Activated CD4-positive, alpha-beta T cell treated with anti-CD3 and anti-CD28 coated beads for 1 hour (primary cell): ENCODE results near the gene LARP7.
"Not testable (repeated sequence)": the region's sequence is repeated elsewhere in the genome, so short reads cannot be mapped to it uniquely, and the experiment has no call there.

ENCODE experiments used
- DNase-seq: peaks from one replicate; pipeline ENCODE4 v3.0.0-alpha.2; 2020

Gene LARP7

GRCh38 chr4:112651641-112652040, 14.7 kb downstream of the LARP7 start:
- DNase-seq: no peak

DNA sequence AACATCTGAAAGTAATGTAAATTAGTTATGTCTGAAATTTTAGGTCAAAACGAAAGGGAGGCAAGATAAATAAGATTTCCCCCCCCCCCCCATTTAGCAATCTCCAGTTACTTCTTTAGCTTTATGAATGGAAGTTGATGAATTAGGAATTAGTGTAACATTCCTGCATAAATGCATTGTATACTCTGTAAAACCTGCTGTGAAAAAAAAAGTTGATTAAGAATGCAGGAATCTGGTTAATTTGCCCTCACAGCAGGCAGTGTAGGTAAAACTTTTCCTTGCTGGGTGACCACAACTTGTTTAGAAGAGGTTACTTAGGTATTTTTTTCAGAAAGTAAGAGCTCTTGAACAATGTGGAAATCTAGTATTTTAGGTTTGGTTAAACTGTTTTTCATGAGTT, 15.3 kb downstream of the LARP7 start:
- DNase-seq: no peak

- no peak for DNase-seq
Observed at GRCh38 chr4:112655270-112655669, 18.3 kb downstream of the LARP7 start.

GRCh38 chr4:112656115-112656514, 19.2 kb downstream of the LARP7 start:
- DNase-seq: not testable (repeated sequence)

DNA sequence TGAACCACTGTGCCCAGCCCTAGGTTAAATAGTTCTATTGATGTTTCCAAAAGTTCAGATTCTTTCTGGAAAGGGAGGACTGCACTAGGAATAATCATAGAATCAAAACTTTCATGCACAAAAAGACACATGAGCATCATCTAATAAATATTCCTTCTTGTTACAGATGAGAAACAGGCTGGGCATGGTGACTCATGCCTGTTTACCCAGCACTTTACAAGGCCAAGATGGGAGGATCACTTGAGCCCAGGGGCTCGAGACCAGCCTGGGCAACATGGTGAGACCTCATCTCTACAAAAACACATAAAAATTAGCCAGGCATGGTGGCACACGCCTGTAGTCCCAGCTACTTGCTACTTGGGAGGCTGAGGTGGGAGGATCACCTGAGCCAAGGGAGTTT, 27.7 kb downstream of the LARP7 start:
- no peak for DNase-seq

DNA sequence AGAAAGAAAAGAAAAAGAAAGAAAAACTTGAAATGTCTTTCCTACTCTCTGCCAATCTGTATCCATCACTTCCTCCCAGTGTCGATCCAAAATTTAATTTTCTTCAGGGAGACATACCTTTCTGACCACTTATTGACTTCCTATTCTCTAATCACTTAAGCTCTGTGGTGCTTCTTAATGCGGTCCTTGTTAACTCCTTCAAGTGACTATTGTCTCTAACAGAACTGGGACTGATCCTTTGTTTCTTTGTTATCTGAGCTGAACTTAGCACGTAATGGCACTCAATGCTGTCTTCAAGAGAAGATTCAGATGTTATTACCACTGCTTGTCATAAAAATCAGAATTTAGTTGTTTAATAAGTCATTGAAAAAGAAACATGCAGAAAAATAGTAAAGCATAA, 31.2 kb downstream of the LARP7 start:
- DNase-seq: no peak

GRCh38 chr4:112673076-112673475, 36.1 kb downstream of the LARP7 start:
- DNase-seq: no peak

GRCh38 chr4:112673686-112674085, 36.7 kb downstream of the LARP7 start:
- no peak for DNase-seq

DNA sequence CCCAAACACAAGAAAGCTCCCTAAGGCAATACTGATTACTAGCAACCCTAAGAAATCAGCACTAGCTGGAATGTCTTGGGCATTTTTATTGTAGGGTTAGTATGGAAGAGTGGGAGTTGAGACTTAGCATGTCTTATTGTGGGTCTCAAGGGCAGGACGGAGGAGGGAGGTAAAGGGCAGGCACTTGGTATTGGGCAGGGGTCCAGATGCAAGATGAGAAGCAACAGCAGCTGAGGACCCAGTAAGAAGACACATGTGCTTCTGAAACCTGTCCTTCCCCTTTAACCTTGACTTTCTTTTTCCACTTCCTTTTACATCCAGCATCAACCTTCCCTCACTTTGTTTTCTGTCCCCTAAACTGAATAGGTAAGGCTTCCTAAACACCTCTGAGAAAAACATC, 37.4 kb downstream of the LARP7 start:
- DNase-seq: no peak

GRCh38 chr4:112677519-112678091, 40.7 kb downstream of the LARP7 start:
- DNase-seq: no peak

GRCh38 chr4:112680996-112681395, 44.1 kb downstream of the LARP7 start:
- DNase-seq: no peak

DNA sequence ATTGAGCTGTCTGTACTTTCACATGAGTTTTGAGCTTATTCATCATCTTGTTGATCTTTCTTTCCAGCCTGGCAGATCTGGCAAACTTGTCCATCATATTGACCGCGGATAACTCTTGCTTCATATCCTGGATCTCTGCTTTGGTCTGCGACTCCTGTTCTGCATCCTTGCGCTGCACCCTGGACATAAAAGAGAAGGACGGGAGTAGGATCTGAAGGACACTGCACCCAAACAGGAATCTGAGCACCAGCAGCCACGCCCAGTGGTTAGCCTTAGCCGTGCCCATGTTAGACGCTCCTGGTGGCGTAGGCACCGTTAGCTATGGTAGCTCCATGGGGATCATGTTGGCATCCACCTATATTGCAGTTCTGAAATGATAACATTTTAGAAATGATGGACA, 56.6 kb downstream of the LARP7 start:
- no peak for DNase-seq

DNA sequence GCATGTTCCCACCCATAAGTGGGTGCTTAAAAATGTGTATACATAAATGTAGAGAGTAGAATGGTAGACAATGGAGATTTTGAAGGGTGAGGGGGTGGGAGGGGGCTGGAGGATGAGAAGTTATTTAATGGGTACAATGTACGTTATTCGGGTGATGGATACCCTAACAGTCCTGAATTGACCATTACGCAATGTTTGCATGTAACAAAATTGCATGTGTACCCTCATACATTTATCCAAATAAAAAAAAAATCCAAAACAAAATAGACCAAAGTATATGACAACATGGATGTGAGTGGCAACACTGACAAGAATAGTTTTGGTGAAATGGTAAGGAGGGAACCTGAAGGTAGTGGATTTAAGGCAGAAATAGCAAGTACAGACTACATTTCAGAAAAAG, 63.7 kb downstream of the LARP7 start:
- DNase-seq: no peak

DNA sequence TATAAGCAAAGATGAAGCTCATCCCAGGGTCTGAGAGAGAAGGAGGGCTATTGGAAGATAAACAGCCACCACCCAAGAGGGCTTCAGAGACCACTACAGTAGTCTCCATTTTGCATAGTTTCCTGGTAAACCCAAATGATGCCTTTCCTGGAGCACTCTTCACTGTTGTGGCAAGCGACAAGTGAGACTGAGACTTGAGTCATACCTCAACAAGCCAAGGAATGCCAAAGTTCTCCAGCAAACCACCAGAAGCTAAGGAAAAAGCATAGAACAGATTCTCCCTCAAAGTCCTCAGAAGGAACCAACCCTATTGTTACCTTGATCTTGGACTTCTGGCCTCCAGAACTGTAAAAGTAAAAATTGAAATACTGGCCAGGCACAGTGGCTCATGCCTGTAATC, 65.9 kb downstream of the LARP7 start:
- DNase-seq: no peak

- no peak for DNase-seq
Observed at GRCh38 chr4:112704322-112704721, 67.4 kb downstream of the LARP7 start.

DNA sequence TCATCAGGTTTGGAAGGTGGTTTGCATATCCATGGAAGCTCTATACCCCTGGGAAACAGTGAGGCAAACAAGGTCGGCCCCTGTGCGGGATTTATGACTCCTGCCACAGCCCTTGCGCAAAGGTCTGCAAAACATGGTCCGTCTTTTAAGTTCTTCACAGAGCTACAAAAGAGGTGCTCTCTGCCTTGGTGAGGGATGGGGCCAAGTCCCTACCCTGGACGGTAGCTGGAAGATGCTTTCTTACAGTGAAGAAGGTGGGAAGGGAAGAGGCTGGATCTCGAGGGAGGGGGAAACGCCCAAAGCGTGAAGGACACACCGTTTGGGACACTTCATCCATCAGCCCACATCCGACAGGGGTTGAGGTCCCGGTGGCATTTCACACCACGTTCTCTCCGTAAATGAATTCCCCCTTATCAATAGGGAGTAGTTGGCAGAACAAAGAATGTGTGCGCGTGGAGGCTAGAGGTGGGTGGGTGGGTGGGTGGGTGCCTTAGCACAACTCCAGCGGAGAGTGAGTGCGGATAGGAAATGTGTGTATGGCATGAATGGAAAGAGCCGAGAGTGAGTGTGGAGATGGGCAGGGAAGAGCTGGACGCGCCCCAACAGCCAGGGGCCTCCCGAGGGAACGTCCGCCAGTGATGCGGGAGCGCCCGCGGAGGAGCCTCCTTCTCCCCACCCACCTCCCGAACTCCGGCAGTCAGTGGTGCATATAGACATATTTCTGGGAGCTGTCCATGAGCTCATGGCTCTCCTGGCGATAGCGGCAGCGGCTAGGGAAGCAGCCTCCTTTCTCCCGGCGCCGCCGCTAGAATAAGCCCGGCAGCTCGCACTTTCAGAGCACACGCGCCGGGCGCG, 68.3 kb downstream of the LARP7 start:
- no peak for DNase-seq

GRCh38 chr4:112705891-112706839, 69.2 kb downstream of the LARP7 start:
- not testable (repeated sequence) for DNase-seq

DNA sequence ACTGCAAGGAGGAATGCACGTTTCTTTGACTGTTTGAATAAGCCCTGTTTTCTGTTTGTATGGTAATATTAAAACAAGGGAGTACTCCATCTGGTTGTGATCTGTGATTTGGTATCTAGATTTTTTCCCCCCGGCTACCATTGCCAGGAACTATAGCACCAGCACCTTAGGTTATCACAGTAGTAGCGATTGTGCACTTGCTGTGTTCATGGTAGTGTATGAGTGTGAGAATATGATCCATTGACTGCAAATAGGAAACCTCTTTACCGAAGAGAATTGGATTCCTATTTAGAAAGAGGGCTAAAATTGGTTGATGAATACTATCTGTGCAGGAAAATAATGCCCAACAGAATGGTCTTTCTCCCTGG, 69.9 kb downstream of the LARP7 start:
- DNase-seq: no peak
